ENCODE results near the gene OXLD1.

DNA sequence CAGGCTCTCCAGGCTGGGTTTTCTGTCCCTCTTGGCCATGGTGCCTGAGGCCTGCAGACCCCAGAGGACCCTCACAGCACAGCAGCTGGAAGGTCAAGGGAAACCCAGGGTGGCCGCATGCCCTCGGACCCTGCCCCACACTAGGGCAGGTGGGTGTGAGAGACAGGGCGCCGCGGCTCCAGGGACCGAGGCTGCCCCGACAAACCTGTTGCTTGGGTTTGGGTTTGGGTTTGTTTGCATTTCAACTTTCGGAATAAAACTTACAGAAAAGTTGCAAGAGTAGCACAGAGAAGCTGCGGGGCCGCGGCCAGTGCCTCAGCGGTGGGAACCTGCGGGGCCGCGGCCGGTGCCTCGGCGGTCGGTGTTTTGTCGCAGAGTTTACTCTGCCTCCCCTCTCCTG, 25.2 kb upstream of the OXLD1 start:
- no peak for TF ChIP-seq EZH2 (IDR thresholded peaks at IDR 0.05; ENCODE audit: low read length, unreplicated experiment)
- TF ChIP-seq EZH2phosphoT487 (IDR thresholded peaks at IDR 0.05; ENCODE audit: borderline replicate concordance, low read length): no peak

All from PC-3 (cell line).